GM03348 (cell line): Measurements from ENCODE around the gene ABHD14A.
"Not testable (repeated sequence)": the region's sequence is repeated elsewhere in the genome, so short reads cannot be mapped to it uniquely, and the experiment has no call there.

Experiments used
- DNase-seq: peaks from one replicate; pipeline ENCODE4 v3.0.0; 2012; ENCODE audit warnings: low spot score

The ABHD14A gene

GRCh38 chr3:51974963-51975851, at the start of gene ABHD14A:
Gene ABHD14A (plus strand): TSS chr3:51975064. CDS start chr3:51975136, 72 bp downstream.
- peak; percentile 95 for DNase-seq

- DNase-seq = no peak
These were observed 47.5 kb upstream of the ABHD14A start for GRCh38 chr3:51927061-51927977.

- no peak for DNase-seq
These were observed 46.4 kb upstream of the ABHD14A start for GRCh38 chr3:51928438-51928837.

- DNase-seq = not testable (repeated sequence)
These were observed 45.9 kb upstream of the ABHD14A start for GRCh38 chr3:51928981-51929380.

DNA sequence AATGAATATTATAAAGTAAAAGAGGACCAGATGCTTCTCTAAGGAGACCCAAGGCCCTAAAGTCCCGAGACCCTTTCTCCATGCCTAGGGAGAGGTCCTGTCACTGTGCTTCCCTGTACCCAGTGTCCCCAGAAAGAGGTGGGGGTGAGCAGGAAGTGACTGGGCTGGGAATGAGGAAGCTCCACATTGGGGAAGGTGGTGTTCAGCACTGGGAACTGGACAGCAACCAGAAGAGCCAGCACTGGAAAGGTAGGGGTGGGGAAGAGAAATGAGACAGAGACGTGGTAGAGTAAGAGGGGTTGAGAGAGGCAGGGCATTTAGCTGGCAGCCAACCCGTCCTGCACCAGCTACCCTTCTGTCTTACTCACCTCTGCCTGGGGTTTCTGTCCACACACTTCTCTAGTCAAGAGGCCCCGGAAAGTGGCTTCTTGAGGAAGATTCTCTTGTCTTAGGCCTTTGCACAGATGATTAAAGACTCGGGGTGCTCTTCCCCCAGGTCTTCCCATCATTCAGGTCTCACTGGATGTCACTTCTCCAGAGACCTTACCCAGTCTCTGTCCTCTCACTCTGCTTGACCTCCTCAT, 45.4 kb upstream of the ABHD14A start:
- peak; percentile 24 for DNase-seq

DNA sequence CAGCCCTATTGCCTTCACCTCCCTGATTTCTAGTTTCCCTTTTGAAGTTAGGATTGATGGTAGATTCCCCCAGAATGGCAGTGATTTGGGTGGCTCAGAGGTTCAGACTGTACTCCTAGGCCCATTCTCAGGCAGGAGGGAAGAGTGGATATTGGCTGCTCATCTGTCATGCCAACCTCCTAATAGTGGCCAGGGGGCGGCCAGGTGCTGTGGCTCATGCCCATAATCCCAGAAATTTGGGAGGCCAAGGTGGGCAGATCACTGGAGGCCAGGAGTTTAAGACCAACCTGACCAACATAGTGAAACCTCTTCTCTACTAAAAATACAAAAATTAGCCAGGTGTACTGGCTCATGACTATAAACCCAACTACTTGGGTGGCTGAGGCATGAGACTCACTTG, 44.4 kb upstream of the ABHD14A start:
- no peak for DNase-seq

GRCh38 chr3:51931756-51932155, 43.1 kb upstream of the ABHD14A start:
- DNase-seq = no peak

DNA sequence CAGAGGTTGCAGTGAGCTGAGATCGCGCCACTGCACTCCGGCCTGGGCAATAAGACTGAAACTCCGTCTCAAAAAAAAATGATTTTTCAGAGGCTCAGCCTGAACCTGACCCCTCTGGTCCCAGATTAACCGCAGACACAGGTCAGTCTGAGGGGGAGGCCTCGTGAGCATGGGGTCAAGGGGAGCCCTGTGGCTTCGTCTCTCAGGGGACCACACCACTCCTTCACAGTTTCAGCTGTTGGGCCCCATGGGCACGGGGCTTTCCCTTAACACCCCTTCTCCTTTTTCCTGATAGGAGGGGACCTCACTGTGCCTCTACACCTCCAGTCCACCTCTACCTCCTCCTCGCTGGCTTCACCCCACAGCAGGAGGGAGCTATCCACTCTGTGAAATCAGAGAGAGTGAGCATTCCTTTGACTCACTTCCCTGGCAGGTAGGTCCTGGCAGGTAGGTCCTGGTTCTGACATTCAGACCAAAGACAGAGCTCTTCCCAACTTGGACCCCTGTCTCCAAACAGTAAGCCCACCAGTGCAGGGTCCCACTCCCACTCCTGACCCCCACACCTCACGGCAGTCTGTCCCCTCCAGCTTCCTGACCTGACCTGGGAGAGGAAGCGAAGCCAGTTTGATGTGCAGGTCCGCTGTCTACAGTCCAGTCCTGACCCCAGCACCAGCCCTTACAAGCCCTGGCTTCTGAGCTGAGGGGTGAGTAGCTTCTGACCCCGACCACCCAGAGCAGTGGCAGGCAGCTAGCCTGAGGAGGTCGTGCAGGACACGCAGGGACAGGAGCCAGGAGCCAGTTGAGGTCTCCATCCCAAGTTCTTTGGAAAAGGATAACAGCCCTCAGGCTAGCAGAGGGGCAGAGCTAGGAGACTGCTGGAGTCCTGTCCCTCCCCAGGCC, 42.1 kb upstream of the ABHD14A start:
- no peak for DNase-seq

- no peak for DNase-seq
These were observed 41.3 kb upstream of the ABHD14A start for GRCh38 chr3:51933471-51934138.

- no peak for DNase-seq
These were observed 40.6 kb upstream of the ABHD14A start for GRCh38 chr3:51934139-51934850.

DNA sequence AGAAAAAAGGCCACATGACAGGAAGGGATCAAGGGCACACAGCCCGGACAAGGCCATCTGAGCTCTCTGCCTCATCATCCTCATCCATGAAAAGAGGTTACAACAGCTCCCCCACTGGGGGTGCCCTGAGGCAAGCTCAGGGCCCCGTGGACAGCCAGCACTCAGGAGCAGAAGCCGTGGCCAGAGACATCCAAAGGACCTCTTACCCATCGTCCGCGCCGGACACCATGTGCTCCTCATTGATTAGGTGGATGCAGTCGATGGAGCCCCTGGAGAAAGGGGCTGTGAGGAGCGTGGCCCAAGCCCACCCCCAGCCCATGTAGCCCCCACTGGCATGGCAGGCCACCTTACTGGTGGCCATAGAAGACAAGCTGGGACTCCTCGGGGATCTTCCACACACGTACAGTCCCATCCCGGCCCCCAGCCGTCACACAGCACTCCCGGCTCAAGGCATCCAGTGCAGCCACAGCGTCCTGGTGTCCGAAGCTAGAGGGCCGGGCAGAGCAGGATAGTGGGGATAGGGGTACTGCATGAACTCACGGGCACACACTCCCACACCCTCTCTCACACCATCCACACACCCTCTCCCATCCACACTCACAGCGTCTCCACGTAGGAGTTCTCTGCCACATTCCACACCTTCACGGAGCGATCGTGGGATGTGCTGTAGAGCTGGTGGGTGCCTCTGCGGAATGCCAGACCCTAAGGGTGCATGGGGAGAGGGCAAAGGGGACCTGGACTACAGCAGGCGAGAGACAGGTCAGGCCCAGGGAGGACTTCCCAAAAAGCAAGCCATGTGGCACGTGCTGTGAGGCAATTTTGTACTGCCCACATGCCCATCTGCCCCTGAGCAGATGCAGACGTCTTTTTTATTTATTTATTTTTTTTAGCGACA, 39.6 kb upstream of the ABHD14A start:
- DNase-seq = no peak

DNA sequence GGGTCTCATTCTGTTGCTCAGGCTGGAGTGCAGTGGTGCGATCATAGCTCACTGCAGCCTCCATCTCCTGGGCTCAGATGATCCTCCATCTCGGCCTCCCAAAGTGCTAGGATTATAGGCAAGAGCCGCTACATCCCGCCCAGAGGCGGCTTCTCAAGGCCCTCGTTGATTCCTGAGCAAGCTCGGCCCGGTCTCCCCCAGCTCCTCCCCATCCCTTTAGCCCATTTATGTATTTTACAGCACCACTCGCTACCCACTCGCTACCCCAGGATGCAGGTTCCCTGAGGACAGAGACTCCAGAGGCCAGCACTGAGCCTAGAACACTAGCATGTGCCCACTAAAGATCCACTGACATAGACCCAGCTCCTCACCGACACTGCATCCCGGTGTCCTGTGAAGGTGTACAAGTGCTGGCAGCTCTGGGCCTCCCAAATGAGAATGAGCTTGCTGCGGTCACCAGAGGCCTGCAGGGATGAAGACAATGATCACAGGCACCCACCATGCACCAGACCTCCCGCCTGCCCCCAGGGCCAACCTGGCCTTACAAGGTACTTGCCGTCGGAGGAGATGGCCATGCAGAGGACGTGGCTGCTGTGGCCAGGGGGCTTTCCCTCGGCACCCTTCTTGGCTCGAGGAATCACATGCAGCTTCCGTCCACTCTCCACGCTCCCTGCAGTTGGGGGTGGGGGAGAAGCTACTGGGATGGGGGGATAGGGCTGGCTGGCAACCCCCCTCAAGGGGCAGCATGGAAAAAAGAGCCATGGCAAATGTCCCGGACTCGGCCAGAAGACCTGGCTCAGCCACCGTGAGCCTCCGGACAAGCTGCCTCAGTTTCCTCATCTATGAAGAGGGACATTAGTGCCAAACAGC, 38.7 kb upstream of the ABHD14A start:
- no peak for DNase-seq

DNA sequence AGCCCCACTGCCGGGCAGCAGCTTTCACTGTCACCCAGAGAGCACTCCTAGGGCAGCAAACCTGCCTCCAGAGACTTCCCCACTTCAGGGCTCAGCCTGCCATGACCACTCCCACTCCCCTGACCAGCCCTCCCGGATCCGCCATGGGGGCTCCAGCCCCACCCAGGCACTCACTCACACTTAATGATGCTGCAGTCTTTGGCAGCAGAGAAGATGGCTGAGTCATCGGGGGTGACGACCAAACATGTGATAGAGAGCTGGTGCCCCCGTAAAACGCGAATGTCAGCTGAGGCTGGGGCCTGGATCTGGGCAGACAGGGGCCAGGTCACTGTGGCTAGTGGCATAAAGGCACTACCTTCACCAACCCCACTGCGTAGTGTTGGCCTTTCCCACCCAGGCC, 37.9 kb upstream of the ABHD14A start:
- no peak for DNase-seq

DNA sequence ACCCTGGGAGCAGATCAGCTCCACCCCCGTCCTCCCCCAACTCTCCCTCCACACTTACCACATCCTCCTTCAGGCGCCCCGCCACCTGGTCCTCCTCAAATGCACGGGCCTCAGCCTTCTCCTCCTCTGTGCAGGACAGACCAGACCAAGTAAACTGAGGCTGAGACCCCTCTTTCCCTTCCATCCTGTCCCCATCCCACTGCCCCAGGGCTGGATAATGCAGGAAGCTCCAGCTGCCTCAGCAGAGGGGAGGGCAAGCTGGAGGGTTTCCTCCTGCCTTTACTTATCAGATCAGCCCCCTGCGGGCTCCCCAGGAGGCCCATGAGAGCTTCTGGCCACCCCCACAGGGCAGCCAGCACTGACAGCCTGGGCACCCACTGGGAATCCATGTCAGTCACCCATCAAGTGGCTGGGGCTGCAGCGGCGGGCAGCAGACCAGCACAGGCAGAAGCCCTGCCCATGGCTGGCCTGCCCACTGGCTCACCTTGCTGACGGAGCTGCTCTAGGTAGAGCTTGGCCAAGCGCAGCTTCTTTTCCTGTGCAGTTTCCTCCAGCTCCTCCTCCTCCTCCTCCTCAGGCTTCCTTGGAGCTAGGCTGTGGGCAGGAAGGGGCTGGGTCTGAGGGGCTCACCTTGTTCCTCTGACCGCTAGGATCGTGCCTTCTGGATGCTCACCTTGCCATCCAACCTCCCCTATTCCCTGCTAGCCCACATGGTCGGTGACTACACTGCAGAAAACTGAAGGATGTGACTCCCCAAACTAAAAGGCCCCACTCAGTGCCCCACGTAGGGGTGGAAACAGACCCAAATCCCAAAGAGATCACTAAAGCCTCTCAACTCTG, 37.0 kb upstream of the ABHD14A start:
- DNase-seq = no peak

DNA sequence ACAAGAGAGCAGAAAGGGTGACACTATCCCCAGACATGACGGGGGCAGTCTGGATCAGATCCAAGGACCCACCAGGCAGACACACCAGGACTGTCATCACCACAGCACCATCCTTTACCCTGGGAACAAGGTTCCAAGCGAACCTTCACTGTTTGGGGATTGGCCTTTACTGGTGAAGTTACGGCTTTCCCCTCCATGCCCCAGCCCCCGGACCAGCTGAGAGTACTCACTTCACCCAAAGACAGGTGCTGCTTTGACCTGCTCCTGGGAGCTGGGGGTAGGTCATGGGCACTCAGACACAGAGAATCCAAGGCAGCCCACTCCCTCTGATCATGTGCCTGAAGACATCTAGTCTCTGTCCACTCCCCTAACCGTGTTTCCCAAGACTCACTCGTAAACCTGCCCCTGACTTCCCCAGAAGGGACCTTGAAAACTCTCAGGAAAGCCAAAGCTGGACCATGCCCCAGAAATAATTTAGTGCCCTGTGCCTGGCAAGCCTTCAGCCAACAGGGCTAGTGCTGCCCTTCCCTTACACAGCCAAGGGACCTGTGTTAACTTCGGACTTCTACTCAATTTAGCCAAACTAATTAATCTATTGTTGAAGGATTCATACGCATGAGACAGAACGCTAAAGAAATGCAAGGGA, 36.0 kb upstream of the ABHD14A start:
- DNase-seq = no peak

DNA sequence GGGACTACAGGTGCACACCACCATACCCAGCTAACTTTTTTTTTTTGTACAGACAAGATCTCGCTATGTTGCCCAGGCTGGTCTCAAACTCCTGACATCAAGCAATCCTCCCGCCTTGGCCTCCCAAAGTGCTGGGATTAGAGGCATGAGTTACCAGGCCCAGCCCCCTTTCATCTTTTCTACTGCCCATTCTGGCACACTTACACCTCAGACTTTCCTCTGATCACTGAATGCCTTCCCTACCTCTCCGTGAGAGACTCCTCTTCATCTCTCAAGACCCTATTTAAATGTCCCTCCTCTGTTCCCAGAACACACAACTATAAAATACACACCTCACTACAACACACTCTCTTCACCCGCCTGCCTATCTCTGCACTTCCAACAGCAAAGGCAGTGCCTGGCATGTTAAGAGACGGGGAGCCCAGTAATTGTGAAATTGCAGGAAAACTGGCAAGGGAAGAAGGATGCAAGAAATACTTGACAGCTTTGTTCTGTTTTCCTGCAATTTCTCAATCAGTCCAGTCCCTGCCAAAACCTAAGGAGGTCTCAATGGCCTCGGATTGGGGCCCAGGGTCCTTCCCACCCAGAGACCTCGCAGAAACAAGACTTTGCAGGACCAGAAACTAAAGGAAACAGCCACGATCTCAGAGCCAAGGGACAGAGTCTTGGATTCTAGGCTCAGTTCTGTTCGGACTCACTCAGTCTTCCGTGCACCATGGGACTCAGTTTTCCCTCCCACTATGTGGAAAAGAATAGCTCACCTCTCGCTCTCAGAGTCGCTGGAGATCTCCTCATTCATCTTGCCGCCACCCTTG, 34.0 kb upstream of the ABHD14A start:
- peak; percentile 46 for DNase-seq
